K562 (cell line): ENCODE results near the gene NUAK1. TPM values are rescaled to one million over a fixed set of nuclear protein-coding genes. Genes with fewer than 3 reads are reported as not detected.

Source experiments
- ATAC-seq: fragments of 200-7000 bp; cut with Tn5 transposase; 3 replicates; pipeline ENCODE4 v1.9.1; 2020; ENCODE audit warnings: moderate library complexity
- BruUV-seq: library from RNA; stranded (reverse); fragments of 400-500 nt; replicated peaks from 2 replicates; lab custom pipeline; 2021; lab: Mats Ljungman, UMichigan
- CTCF ChIA-PET: fragments of 300-600 bp; formaldehyde crosslinking; extraction: SDS; loops from one replicate; lab custom pipeline; 2021; ENCODE audit warnings: low intra/inter-chr PET ratio; lab: Yijun Ruan, JAX
- POLR2A ChIA-PET: fragments of 300-600, 350-650 bp; sonication (Branson Sonifier 250); formaldehyde crosslinking; extraction: SDS; loops from one replicate; lab custom pipeline; 2021; ENCODE audit warnings: antibody characterized with exemption, inconsistent platforms; lab: Yijun Ruan, JAX
- DNase-seq, 4 experiments: peaks; one replicate each; pipeline versions ENCODE4 v3.0.0 to v3.0.0-alpha.2; 2011 to 2018; ENCODE audit warnings: low spot score in 3 of 4, mixed read lengths in 3 of 4; ENCODE audit errors: extremely low read depth in 1 of 4
- FAIRE-seq: peaks from 2 replicates; lab custom pipeline; 2011; peaks lifted over from hg19 to GRCh38; lab: Jason Lieb, UNC
- H2AFZ ChIP-seq: 2 replicates; pipeline ENCODE4 v1.6.0; 2011; ENCODE audit warnings: low read depth, low read length, control low read depth, inconsistent platforms
- H3K27ac ChIP-seq: fragments of 200-600 bp; 3 replicates; pipeline ENCODE4 v1.8.0; 2011; ENCODE audit warnings: low read depth, mild to moderate bottlenecking, control low read depth, inconsistent platforms, low read length, moderate library complexity, mixed read lengths; ENCODE audit errors: extremely low read depth
- H3K27me3 ChIP-seq, 2 experiments: fragments of 300-600 bp in 1 of 2; 2 replicates in 1 of 2; 3 replicates in 1 of 2; pipeline versions ENCODE4 v1.6.0 to v1.8.0; 2011; ENCODE audit warnings: inconsistent platforms in 2 of 2, low read length in 2 of 2, mild to moderate bottlenecking in 1 of 2, mixed read lengths in 1 of 2, moderate library complexity in 1 of 2; ENCODE audit not compliant: control insufficient read depth in 2 of 2, insufficient read depth in 2 of 2
- H3K36me3 ChIP-seq: fragments of 300-600 bp; 3 replicates; pipeline ENCODE4 v1.8.0; 2011; ENCODE audit warnings: mild to moderate bottlenecking, low read length, inconsistent platforms; ENCODE audit not compliant: control insufficient read depth, insufficient read depth
- H3K4me1 ChIP-seq, 2 experiments: fragments of 200-600 bp in 1 of 2; replicated peaks in 1 of 2; 2 replicates in 1 of 2; 3 replicates in 1 of 2; pipeline versions ENCODE4 v1.5.1 to v1.8.0; 2011; ENCODE audit warnings: inconsistent platforms in 2 of 2, low read length in 2 of 2, mild to moderate bottlenecking in 1 of 2, mixed read lengths in 1 of 2, moderate library complexity in 1 of 2; ENCODE audit not compliant: control insufficient read depth in 2 of 2, insufficient read depth in 2 of 2
- H3K4me2 ChIP-seq: 2 replicates; pipeline ENCODE4 v1.6.1; 2011; ENCODE audit warnings: low read length, control low read depth, inconsistent platforms, mixed read lengths; ENCODE audit not compliant: insufficient read depth
- H3K4me3 ChIP-seq: fragments of 200-600 bp; sonication (generic), shearing (Covaris generic); 2 replicates; pipeline ENCODE4 v1.5.1; 2016; ENCODE audit warnings: control low read depth, inconsistent platforms
- H3K79me2 ChIP-seq: fragments of 200-600 bp; 3 replicates; pipeline ENCODE4 v1.8.0; 2011; ENCODE audit warnings: low read length, inconsistent platforms; ENCODE audit not compliant: control insufficient read depth, insufficient read depth
- H3K9ac ChIP-seq, 2 experiments: 2 replicates each; pipeline versions ENCODE4 v1.6.0 to v1.6.1; 2011; ENCODE audit warnings: low read depth in 2 of 2, low read length in 2 of 2, control low read depth in 1 of 2, inconsistent platforms in 1 of 2, mild to moderate bottlenecking in 1 of 2, mixed read lengths in 1 of 2; ENCODE audit not compliant: insufficient read depth in 1 of 2
- H3K9me1 ChIP-seq: one replicate; pipeline ENCODE4 v1.6.0; 2011; ENCODE audit warnings: inconsistent platforms, mild to moderate bottlenecking, low read length, moderate library complexity; ENCODE audit not compliant: control insufficient read depth, insufficient read depth
- H3K9me3 ChIP-seq: replicated peaks from 2 replicates; pipeline ENCODE4 v1.5.1; 2011; ENCODE audit warnings: low read depth, low read length, inconsistent platforms; ENCODE audit not compliant: control insufficient read depth, insufficient read depth
- H4K20me1 ChIP-seq: replicated peaks from 2 replicates; pipeline ENCODE4 v1.6.1; 2011; ENCODE audit warnings: low read length, inconsistent platforms, mixed read lengths; ENCODE audit not compliant: control insufficient read depth, insufficient read depth
- ARID1B ChIP-seq: fragments of 450-650 bp; IDR thresholded peaks from 2 replicates; pipeline ENCODE4 v1.6.1; 2016; ENCODE audit warnings: antibody characterized with exemption, mild to moderate bottlenecking, inconsistent platforms
- BRCA1 ChIP-seq, 2 experiments: fragments of 450-650 bp in 1 of 2; sonication (generic) in 1 of 2; formaldehyde crosslinking in 1 of 2; IDR thresholded peaks; 2 replicates each; pipeline versions ENCODE4 v1.5.0 to v1.6.1; 2017 to 2020; ENCODE audit warnings: mild to moderate bottlenecking in 1 of 2, missing genetic modification reagents in 1 of 2
- NCOA2 ChIP-seq, 2 experiments: fragments of 450-650 bp; IDR thresholded peaks; 2 replicates each; pipeline ENCODE4 v1.6.1; 2018; ENCODE audit warnings: mild to moderate bottlenecking in 2 of 2, moderate library complexity in 1 of 2; ENCODE audit not compliant: partially characterized antibody in 2 of 2
- TAL1 ChIP-seq: fragments of 450-650 bp; IDR thresholded peaks from 2 replicates; pipeline ENCODE4 v1.6.1; 2016; ENCODE audit warnings: mild to moderate bottlenecking
- XRCC5 ChIP-seq: fragments of 200-400 bp; formaldehyde crosslinking; IDR thresholded peaks from 2 replicates; pipeline ENCODE4 v1.6.1; 2017; ENCODE audit warnings: low read depth, mild to moderate bottlenecking, low read length
- ZFP30 ChIP-seq: fragments of 250-450 bp; sonication (Bioruptor Pico); IDR thresholded peaks from 2 replicates; pipeline ENCODE4 v1.8.0; 2022; ENCODE audit warnings: moderate library complexity, mild to moderate bottlenecking, inconsistent platforms, borderline replicate concordance
- ZFP36 ChIP-seq: fragments of 150-350 bp; IDR thresholded peaks from 2 replicates; pipeline ENCODE4 v1.6.1; 2018; ENCODE audit warnings: low read length, low read depth; ENCODE audit not compliant: partially characterized antibody
- ZNF197 ChIP-seq: fragments of 200-800 bp; sonication (Bioruptor generic); IDR thresholded peaks from 2 replicates; pipeline ENCODE4 v1.6.1; 2016; ENCODE audit warnings: low read depth, missing genetic modification characterization, missing compliant biosample characterization
- ZNF41 ChIP-seq: fragments of 250-450 bp; sonication (Bioruptor Pico); conservative IDR thresholded peaks from 2 replicates; pipeline ENCODE4 v1.4.0; 2020; ENCODE audit warnings: mild to moderate bottlenecking
- WGBS: fragments of 100-300 bp; shearing (Covaris generic); methylation state at CpG from one replicate; pipeline ENCODE4 v1.1.6; 2016; ENCODE audit warnings: low coverage, mixed read lengths; ENCODE audit not compliant: insufficient coverage; ENCODE audit errors: missing lambda C conversion rate; 5-methylcytosine and 5-hydroxymethylcytosine counted together
- in situ Hi-C: fragments of 300-500 bp; cut with MboI; formaldehyde crosslinking; loops from 4 replicates; pipeline ENCODE4 v1.15.0; 2018; ENCODE audit warnings: inconsistent platforms, mixed read lengths
- intact Hi-C: fragments of 100-400 bp; cut with micrococcal nuclease; formaldehyde crosslinking; loops from 2 replicates; pipeline ENCODE4 v1.14.2; 2022
- polyA plus RNA-seq, 8 experiments: library from polyadenylated mRNA; depleted of rRNA in 4 of 8; stranded (reverse) in 5 of 8; unstranded in 3 of 8; fragments of >200 nt; fragmentation: Nextera tagmentation in 2 of 8; fragmentation: Illumina TruSeq in 1 of 8; extraction: Ambion mirVana in 2 of 8; extraction: Trizol in 1 of 8; gene quantifications; 2 replicates each; pipeline versions ENCODE4 v1.2.1 to v1.2.3, GENCODE V29; 2011 to 2014; ENCODE audit warnings: inconsistent platforms in 1 of 8, missing spikeins in 1 of 8
- total RNA-seq, 7 experiments: library from RNA; depleted of rRNA in 6 of 7; stranded (reverse); fragments of >200 nt in 6 of 7; fragmentation: Illumina TruSeq in 2 of 7; extraction: Trizol in 2 of 7; gene quantifications; 2 replicates each; pipeline versions ENCODE4 v1.2.1 to v1.2.3, GENCODE V29; 2011 to 2021; ENCODE audit warnings: low replicate concordance in 1 of 7
- TF ChIP-seq, protein P1 (sequence below): sonication (generic); formaldehyde crosslinking; IDR thresholded peaks from 2 replicates; pipeline ENCODE4 v1.8.0; 2022; ENCODE audit warnings: mild to moderate bottlenecking, missing genetic modification reagents

The NUAK1 gene
- total and polyA plus RNA-seq, 9 of the 15 experiments (the other 6 are each of a cell fraction or from before 2014, with no cell fraction given) = 0.02 TPM; not detected in 8

DNA sequence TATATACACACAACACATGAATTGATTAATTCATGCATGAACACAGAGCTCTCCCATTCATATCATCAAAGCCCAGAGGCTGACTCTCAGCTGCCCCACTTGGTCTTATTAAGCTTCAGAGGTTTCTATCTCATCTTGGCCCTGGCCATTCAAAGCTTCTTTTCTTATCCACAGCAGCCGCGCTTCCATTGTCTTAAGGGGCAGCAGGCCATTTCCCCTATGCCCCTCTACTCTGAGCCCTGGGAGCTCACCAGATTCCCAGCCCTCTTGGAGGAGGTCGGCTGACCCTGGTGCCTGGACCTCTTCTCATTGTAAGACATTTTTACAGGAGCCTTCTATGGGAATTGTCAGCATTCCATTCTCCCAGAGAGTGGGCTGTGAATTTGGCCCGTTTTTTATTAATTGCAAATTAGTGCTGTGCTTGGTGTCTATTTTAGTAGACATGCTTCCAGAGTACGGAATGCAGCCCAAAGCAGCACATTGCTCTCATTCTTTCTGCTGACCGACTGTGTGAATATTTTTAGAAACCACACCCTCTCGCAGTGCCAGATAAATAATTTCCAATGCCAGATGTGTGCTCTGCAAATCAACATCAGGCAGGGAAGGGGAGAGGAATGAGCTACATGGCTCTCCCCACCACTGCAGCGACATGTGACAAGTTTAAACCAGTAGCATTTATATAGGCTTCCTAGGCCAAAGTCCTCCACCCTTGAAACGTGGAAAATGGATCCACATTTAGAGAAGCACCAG is 58.5 kb downstream of the NUAK1 start (continued):
- TF ChIP-seq, protein P1, sequence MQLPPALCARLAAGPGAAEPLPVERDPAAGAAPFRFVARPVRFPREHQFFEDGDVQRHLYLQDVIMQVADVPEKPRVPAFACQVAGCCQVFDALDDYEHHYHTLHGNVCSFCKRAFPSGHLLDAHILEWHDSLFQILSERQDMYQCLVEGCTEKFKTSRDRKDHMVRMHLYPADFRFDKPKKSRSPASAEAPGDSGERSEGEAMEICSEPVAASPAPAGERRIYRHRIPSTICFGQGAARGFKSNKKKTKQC (CRISPR knock-in tag) = no peak
- TF ChIP-seq NCOA2 (IDR thresholded peaks at IDR 0.05; ENCODE audit: partially characterized antibody in 2 of 2) (no peak), ZNF197 (CRISPR knock-in tag) (no peak), XRCC5 (no peak), BRCA1 (IDR thresholded peaks at IDR 0.05) (no peak), BRCA1 (CRISPR knock-in tag; IDR thresholded peaks at IDR 0.05) (no peak), ARID1B (no peak), TAL1 (no peak), ZNF41 (CRISPR knock-in tag) (no peak)

DNA sequence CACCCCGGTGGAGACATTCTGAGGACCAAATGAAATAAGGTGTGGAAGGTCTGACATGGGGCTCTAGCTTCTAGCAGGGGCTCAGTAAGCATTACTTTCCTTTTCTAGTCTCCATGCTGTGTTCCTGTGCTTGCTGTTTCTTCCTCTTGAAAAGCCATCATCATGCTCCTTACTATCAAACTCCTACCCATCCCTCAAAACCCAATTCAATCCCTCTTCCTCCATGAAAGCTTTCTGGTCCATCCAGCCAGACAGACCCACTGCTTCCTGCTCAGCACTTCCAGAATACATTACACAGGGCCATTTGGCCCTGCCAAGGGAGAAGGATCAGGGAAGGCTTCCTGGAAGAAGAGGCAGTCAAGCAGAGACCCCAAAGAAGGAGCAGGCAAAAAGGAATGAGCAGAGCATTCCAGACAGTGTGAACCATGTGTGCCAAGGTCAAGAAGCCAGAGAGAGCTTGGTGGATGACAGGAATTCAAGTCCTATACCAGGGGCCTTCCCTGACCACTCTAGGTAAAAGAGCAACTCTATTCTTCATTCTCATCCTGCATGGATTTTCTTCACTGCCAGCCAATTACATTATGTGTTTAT is 59.5 kb downstream of the NUAK1 start:
- no peak overlapping the region for H3K27ac ChIP-seq
- peaks cover 4 to 44% of the 10 kb centered on the region in 2 experiments; a peak in 4 of 5 replicates for H3K27me3 ChIP-seq
- peaks cover 7% of the 10 kb centered on the region; the same call in 1 of the 2 replicates for H4K20me1 ChIP-seq
- FAIRE-seq = no peak
- POLR2A ChIA-PET = interaction anchor here (0.7 kb wide), 1 partner anchor 12 kb away, joined by 3 read pairs; no protein-coding TSS in a partner anchor
- 0% methylated on average over 1 of the region's 1 CpG for WGBS
- peak; percentile 45 for TF ChIP-seq ZFP36
- no peak for TF ChIP-seq ZFP30
- TF ChIP-seq, all 486 proteins: peak for 1
- CTCF ChIA-PET = no interaction called here
- H3K4me3 ChIP-seq = no peak overlapping the region
- no peak for ATAC-seq
- H2AFZ ChIP-seq = no peak overlapping the region
- no peaks in the 10 kb centered on the region for H3K79me2 ChIP-seq
- no peak for DNase-seq
- no TSS peak for BruUV-seq
- no peaks in the 10 kb centered on the region for H3K9me1 ChIP-seq
- intact Hi-C loops (no loop called here), in situ Hi-C loops (no loop called here)
- no peaks in the 10 kb centered on the region for H3K9me3 ChIP-seq
- H3K4me1 ChIP-seq = no peaks in the 10 kb centered on the region
- H3K9ac ChIP-seq = no peak overlapping the region
- no peaks in the 10 kb centered on the region for H3K36me3 ChIP-seq
- H3K4me2 ChIP-seq = no peak overlapping the region
